ENCODE data around the gene CHD3.
A peak's percentile ranks its signal among the peaks of the same experiment; 100 is the strongest.

Gene CHD3

GRCh38 chr17:7867881-7868329 lies 20.7 kb upstream of the CHD3 start:
- Histone ChIP-seq H3K9me3 (ENCODE audit: control insufficient read depth, low read length) (no peaks in the 10 kb centered on the region), H3K27me3 (replicated peaks; ENCODE audit: control insufficient read depth, insufficient read depth, low read length, poor library complexity, severe bottlenecking) (no peaks in the 10 kb centered on the region), H3K4me1 (ENCODE audit: control insufficient read depth, insufficient read depth, low read length, poor library complexity, severe bottlenecking) (peaks cover 14% of the 10 kb centered on the region), H3K4me3 (ENCODE audit: insufficient read depth, low read depth, low read length, poor library complexity, severe bottlenecking) (no peak overlapping the region), H3K36me3 (ENCODE audit: control insufficient read depth, insufficient read depth, low read length) (no peaks in the 10 kb centered on the region), H3K27ac (ENCODE audit: insufficient read depth, low read length, poor library complexity, severe bottlenecking) (peak overlapping the region; percentile 12)
- DNase-seq: no peak

GRCh38 chr17:7873051-7873450 lies 15.5 kb upstream of the CHD3 start:
- H3K4me1 ChIP-seq (ENCODE audit: control insufficient read depth, insufficient read depth, low read length, poor library complexity, severe bottlenecking): peaks cover 8% of the 10 kb centered on the region

GRCh38 chr17:7875804-7876370 lies 12.7 kb upstream of the CHD3 start:
- Histone ChIP-seq H3K4me1 (ENCODE audit: control insufficient read depth, insufficient read depth, low read length, poor library complexity, severe bottlenecking) (no peaks in the 10 kb centered on the region), H3K4me3 (ENCODE audit: insufficient read depth, low read depth, low read length, poor library complexity, severe bottlenecking) (no peak overlapping the region), H3K36me3 (ENCODE audit: control insufficient read depth, insufficient read depth, low read length) (no peaks in the 10 kb centered on the region), H3K27ac (ENCODE audit: insufficient read depth, low read length, poor library complexity, severe bottlenecking) (no peak overlapping the region), H3K9me3 (ENCODE audit: control insufficient read depth, low read length) (no peaks in the 10 kb centered on the region), H3K27me3 (replicated peaks; ENCODE audit: control insufficient read depth, insufficient read depth, low read length, poor library complexity, severe bottlenecking) (no peaks in the 10 kb centered on the region)
- no peak for DNase-seq

More at GRCh38 chr17:7873051-7873450, 15.5 kb upstream of the CHD3 start:
- DNase-seq: no peak
- Histone ChIP-seq H3K36me3 (ENCODE audit: control insufficient read depth, insufficient read depth, low read length) (no peaks in the 10 kb centered on the region), H3K4me3 (ENCODE audit: insufficient read depth, low read depth, low read length, poor library complexity, severe bottlenecking) (no peak overlapping the region), H3K27me3 (replicated peaks; ENCODE audit: control insufficient read depth, insufficient read depth, low read length, poor library complexity, severe bottlenecking) (no peaks in the 10 kb centered on the region), H3K9me3 (ENCODE audit: control insufficient read depth, low read length) (no peaks in the 10 kb centered on the region), H3K27ac (ENCODE audit: insufficient read depth, low read length, poor library complexity, severe bottlenecking) (no peak overlapping the region)

- Histone ChIP-seq H3K4me3 (ENCODE audit: insufficient read depth, low read depth, low read length, poor library complexity, severe bottlenecking) (no peak overlapping the region), H3K9me3 (ENCODE audit: control insufficient read depth, low read length) (no peaks in the 10 kb centered on the region), H3K27me3 (replicated peaks; ENCODE audit: control insufficient read depth, insufficient read depth, low read length, poor library complexity, severe bottlenecking) (no peaks in the 10 kb centered on the region), H3K4me1 (ENCODE audit: control insufficient read depth, insufficient read depth, low read length, poor library complexity, severe bottlenecking) (no peaks in the 10 kb centered on the region), H3K36me3 (ENCODE audit: control insufficient read depth, insufficient read depth, low read length) (no peaks in the 10 kb centered on the region), H3K27ac (ENCODE audit: insufficient read depth, low read length, poor library complexity, severe bottlenecking) (no peak overlapping the region)
- no peak for DNase-seq
Measured at GRCh38 chr17:7878234-7878633, 10.4 kb upstream of the CHD3 start.

GRCh38 chr17:7880076-7880868 lies 8.3 kb upstream of the CHD3 start:
- H3K4me1 ChIP-seq (ENCODE audit: control insufficient read depth, insufficient read depth, low read length, poor library complexity, severe bottlenecking): no peaks in the 10 kb centered on the region
- no peaks in the 10 kb centered on the region for H3K27me3 ChIP-seq (replicated peaks; ENCODE audit: control insufficient read depth, insufficient read depth, low read length, poor library complexity, severe bottlenecking)
- no peak overlapping the region for H3K27ac ChIP-seq (ENCODE audit: insufficient read depth, low read length, poor library complexity, severe bottlenecking)
- no peaks in the 10 kb centered on the region for H3K9me3 ChIP-seq (ENCODE audit: control insufficient read depth, low read length)
- no peaks in the 10 kb centered on the region for H3K36me3 ChIP-seq (ENCODE audit: control insufficient read depth, insufficient read depth, low read length)
- no peak for DNase-seq
- H3K4me3 ChIP-seq (ENCODE audit: insufficient read depth, low read depth, low read length, poor library complexity, severe bottlenecking): no peak overlapping the region

GRCh38 chr17:7881276-7882054 lies 7.1 kb upstream of the CHD3 start:
- Histone ChIP-seq H3K9me3 (ENCODE audit: control insufficient read depth, low read length) (no peaks in the 10 kb centered on the region), H3K27me3 (replicated peaks; ENCODE audit: control insufficient read depth, insufficient read depth, low read length, poor library complexity, severe bottlenecking) (no peaks in the 10 kb centered on the region), H3K4me3 (ENCODE audit: insufficient read depth, low read depth, low read length, poor library complexity, severe bottlenecking) (no peak overlapping the region), H3K36me3 (ENCODE audit: control insufficient read depth, insufficient read depth, low read length) (no peaks in the 10 kb centered on the region), H3K27ac (ENCODE audit: insufficient read depth, low read length, poor library complexity, severe bottlenecking) (no peak overlapping the region), H3K4me1 (ENCODE audit: control insufficient read depth, insufficient read depth, low read length, poor library complexity, severe bottlenecking) (peaks cover 1% of the 10 kb centered on the region)
- DNase-seq: no peak

- no peak overlapping the region for H3K4me3 ChIP-seq (ENCODE audit: insufficient read depth, low read depth, low read length, poor library complexity, severe bottlenecking)
- no peaks in the 10 kb centered on the region for H3K27me3 ChIP-seq (replicated peaks; ENCODE audit: control insufficient read depth, insufficient read depth, low read length, poor library complexity, severe bottlenecking)
- DNase-seq: no peak
- H3K36me3 ChIP-seq (ENCODE audit: control insufficient read depth, insufficient read depth, low read length): no peaks in the 10 kb centered on the region
- H3K4me1 ChIP-seq (ENCODE audit: control insufficient read depth, insufficient read depth, low read length, poor library complexity, severe bottlenecking): peaks cover 7% of the 10 kb centered on the region
- no peaks in the 10 kb centered on the region for H3K9me3 ChIP-seq (ENCODE audit: control insufficient read depth, low read length)
- no peak overlapping the region for H3K27ac ChIP-seq (ENCODE audit: insufficient read depth, low read length, poor library complexity, severe bottlenecking)
Measured at GRCh38 chr17:7882068-7882467, 6.5 kb upstream of the CHD3 start.

- no peak overlapping the region for H3K4me3 ChIP-seq (ENCODE audit: insufficient read depth, low read depth, low read length, poor library complexity, severe bottlenecking)
- no peaks in the 10 kb centered on the region for H3K27me3 ChIP-seq (replicated peaks; ENCODE audit: control insufficient read depth, insufficient read depth, low read length, poor library complexity, severe bottlenecking)
- no peaks in the 10 kb centered on the region for H3K36me3 ChIP-seq (ENCODE audit: control insufficient read depth, insufficient read depth, low read length)
- peaks cover 10% of the 10 kb centered on the region for H3K4me1 ChIP-seq (ENCODE audit: control insufficient read depth, insufficient read depth, low read length, poor library complexity, severe bottlenecking)
- no peaks in the 10 kb centered on the region for H3K9me3 ChIP-seq (ENCODE audit: control insufficient read depth, low read length)
- no peak overlapping the region for H3K27ac ChIP-seq (ENCODE audit: insufficient read depth, low read length, poor library complexity, severe bottlenecking)
- no peak for DNase-seq
Measured at GRCh38 chr17:7882629-7883028, 6.0 kb upstream of the CHD3 start.

GRCh38 chr17:7883781-7884386 lies 4.7 kb upstream of the CHD3 start:
- Histone ChIP-seq H3K27ac (ENCODE audit: insufficient read depth, low read length, poor library complexity, severe bottlenecking) (peak overlapping the region; percentile 47), H3K4me1 (ENCODE audit: control insufficient read depth, insufficient read depth, low read length, poor library complexity, severe bottlenecking) (peaks cover 14% of the 10 kb centered on the region), H3K27me3 (replicated peaks; ENCODE audit: control insufficient read depth, insufficient read depth, low read length, poor library complexity, severe bottlenecking) (no peaks in the 10 kb centered on the region), H3K36me3 (ENCODE audit: control insufficient read depth, insufficient read depth, low read length) (no peaks in the 10 kb centered on the region), H3K9me3 (ENCODE audit: control insufficient read depth, low read length) (no peaks in the 10 kb centered on the region), H3K4me3 (ENCODE audit: insufficient read depth, low read depth, low read length, poor library complexity, severe bottlenecking) (peak overlapping the region; percentile 10)
- peak; percentile 18 to 30 (median 27) for DNase-seq
